Fibroblast of pulmonary artery (primary cell): ENCODE results near the gene MTA3.
"Not testable (repeated sequence)": the region's sequence is repeated elsewhere in the genome, so short reads cannot be mapped to it uniquely, and the experiment has no call there.

Experiments used
- DNase-seq: peaks from one replicate; pipeline ENCODE4 v3.0.0-alpha.2; 2010; ENCODE audit warnings: low read depth
- H3K4me3 ChIP-seq: replicated peaks from 2 replicates; pipeline ENCODE4 v1.5.1; 2011; ENCODE audit warnings: low read depth, mild to moderate bottlenecking, control low read depth, low read length, moderate library complexity
- TF ChIP-seq, protein P1 (sequence below): IDR thresholded peaks from 2 replicates; pipeline ENCODE4 v1.5.1; 2011; ENCODE audit warnings: mild to moderate bottlenecking, control low read depth, low read length, inconsistent platforms; ENCODE audit errors: missing control alignments

Gene MTA3

DNA sequence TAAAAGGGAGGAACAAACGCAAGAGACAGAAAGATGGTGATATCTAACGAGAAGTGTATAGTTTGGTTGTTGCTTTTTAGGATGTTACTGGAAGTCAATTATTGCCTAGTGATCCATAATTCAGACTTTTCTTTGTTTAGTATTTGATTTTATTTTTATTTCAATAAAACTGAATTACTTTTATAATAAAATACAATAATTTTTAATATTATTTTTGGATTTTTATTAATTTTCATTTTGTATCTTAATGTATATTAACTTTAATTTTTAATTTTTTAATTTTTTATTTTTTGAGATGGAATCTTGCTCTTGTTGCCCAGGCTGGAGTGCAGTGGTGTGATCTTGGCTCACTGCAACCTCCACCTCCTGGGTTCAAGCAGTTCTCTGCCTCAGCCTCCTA is 55.6 kb downstream of the MTA3 start:
- H3K4me3 ChIP-seq, result no peak overlapping the region
- no peak for DNase-seq
- TF ChIP-seq, protein P1, sequence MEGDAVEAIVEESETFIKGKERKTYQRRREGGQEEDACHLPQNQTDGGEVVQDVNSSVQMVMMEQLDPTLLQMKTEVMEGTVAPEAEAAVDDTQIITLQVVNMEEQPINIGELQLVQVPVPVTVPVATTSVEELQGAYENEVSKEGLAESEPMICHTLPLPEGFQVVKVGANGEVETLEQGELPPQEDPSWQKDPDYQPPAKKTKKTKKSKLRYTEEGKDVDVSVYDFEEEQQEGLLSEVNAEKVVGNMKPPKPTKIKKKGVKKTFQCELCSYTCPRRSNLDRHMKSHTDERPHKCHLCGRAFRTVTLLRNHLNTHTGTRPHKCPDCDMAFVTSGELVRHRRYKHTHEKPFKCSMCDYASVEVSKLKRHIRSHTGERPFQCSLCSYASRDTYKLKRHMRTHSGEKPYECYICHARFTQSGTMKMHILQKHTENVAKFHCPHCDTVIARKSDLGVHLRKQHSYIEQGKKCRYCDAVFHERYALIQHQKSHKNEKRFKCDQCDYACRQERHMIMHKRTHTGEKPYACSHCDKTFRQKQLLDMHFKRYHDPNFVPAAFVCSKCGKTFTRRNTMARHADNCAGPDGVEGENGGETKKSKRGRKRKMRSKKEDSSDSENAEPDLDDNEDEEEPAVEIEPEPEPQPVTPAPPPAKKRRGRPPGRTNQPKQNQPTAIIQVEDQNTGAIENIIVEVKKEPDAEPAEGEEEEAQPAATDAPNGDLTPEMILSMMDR, result no peak

GRCh38 chr2:42628024-42628423 is 59.6 kb downstream of the MTA3 start:
- not testable (repeated sequence) for H3K4me3 ChIP-seq, DNase-seq

DNA sequence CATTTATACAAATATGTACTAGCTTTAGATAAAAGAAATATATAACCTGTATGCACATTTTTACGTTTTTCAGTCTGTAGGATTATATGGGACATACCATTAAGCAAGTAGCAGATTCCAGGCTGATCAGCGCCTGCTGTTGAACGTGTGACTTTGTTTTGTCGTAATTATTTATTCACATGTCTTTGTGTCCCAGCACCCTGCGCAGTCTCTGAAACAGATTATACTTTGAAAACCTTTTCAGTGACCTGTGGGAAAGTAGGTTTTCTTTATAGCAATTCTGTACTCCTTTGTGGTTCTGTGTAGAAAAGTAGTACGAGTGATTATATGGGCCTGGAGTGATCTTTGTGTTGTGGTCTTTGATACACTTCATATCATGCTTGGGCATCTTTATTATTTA is 68.5 kb downstream of the MTA3 start:
- H3K4me3 ChIP-seq, result no peak overlapping the region
- TF ChIP-seq, protein P1, result no peak
- no peak for DNase-seq

- TF ChIP-seq, protein P1, result no peak
- no peak overlapping the region for H3K4me3 ChIP-seq
Observed at GRCh38 chr2:42638080-42638784, 69.8 kb downstream of the MTA3 start.

GRCh38 chr2:42639340-42640077 is 71.1 kb downstream of the MTA3 start:
- no peak overlapping the region for H3K4me3 ChIP-seq
- TF ChIP-seq, protein P1, result no peak
- no peak for DNase-seq

More at GRCh38 chr2:42638080-42638784, 69.8 kb downstream of the MTA3 start:
- no peak for DNase-seq

DNA sequence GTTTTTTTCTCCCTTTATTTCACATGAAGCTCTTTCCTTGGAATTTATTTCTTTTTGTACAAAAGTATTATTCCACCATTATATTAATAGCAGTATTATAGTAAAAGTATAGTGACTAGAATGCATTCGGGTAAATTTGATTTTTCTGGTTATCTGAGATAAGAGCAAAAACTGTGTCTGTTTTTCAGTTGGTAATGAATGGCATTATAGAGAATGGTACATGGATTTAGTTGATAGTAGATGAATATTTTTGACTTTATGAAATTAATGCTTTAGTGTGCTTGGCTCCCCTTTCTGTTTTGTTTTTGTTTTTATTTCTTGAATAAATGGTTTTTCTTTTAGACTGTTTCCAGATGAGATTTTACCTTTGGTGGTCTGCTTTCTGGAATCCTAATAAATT is 71.8 kb downstream of the MTA3 start:
- TF ChIP-seq, protein P1, result no peak
- no peak overlapping the region for H3K4me3 ChIP-seq
- DNase-seq, result no peak

DNA sequence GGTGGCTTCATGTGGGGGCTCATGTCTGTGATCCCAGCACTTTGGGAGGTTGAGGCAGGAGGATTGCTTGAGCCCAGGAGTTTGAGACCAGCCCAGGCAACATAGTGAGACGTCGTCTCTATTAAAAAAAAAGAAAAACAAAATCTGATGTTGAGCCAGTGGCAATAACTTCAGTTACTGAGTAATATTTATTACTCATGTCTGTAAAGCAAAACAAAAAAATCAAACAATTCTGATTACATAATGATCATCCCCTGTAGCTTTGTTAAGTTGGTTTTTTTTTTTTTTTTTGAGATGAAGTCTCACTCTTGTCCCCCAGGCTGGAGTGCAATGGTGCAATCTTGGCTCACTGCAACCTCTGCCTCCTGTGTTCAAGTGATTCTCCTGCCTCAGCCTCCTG is 73.9 kb downstream of the MTA3 start:
- not testable (repeated sequence) for DNase-seq, H3K4me3 ChIP-seq

DNA sequence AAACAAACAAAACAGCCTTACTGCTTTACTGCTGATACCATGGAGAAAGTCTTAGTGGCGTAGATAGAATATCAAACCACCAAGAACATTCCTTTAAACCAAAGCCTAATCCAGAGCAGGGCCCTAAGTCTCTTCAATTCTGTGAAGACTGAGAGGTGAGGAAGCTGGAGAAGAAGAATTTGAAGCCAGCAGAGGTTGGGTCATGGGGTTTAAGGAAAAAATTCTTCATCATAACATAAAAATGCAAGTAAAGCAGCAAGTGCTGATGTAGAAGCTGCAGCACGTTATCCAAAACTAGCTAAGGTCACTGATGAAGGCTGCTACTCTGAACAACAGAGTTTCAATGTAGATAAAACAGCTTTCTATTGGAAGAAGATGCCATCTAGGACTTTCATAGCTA is 77.1 kb downstream of the MTA3 start:
- DNase-seq, result no peak

More for the DNA sequence above, 77.1 kb downstream of the MTA3 start:
- no peak overlapping the region for H3K4me3 ChIP-seq
- TF ChIP-seq, protein P1, result no peak
